H1 (cell line): ENCODE data around the gene FOSB. TPM values are rescaled to one million over a fixed set of nuclear protein-coding genes. Genes with fewer than 3 reads are reported as not detected.

Experiments
- CTCF ChIA-PET: fragments of 300-600 bp; sonication (Branson Sonifier 250); formaldehyde crosslinking; loops from one replicate; lab custom pipeline; 2021; ENCODE audit not compliant: partially characterized antibody; lab: Charles Lee
- POLR2A ChIA-PET: fragments of 300-600 bp; sonication (Branson Sonifier 250); formaldehyde crosslinking; loops from one replicate; lab custom pipeline; 2021; ENCODE audit warnings: inconsistent platforms; ENCODE audit not compliant: partially characterized antibody; lab: Charles Lee
- DNase-seq, 2 experiments: peaks; one replicate each; pipeline versions ENCODE4 v3.0.0 to v3.0.0-alpha.2; 2010 to 2022; ENCODE audit warnings: low spot score in 2 of 2, low read depth in 1 of 2, mixed read lengths in 1 of 2
- FAIRE-seq: peaks from 2 replicates; lab custom pipeline; 2011; peaks lifted over from hg19 to GRCh38; lab: Jason Lieb, UNC
- H2AFZ ChIP-seq: 2 replicates; pipeline ENCODE4 v1.8.1; 2012; ENCODE audit warnings: low read length, inconsistent platforms
- H2AK5ac ChIP-seq: 2 replicates; pipeline ENCODE4 v1.6.1; 2013; ENCODE audit warnings: low read depth, low read length
- H2BK120ac ChIP-seq: replicated peaks from 2 replicates; pipeline ENCODE3; 2013; ENCODE audit warnings: low read depth, low read length, inconsistent platforms
- H2BK12ac ChIP-seq: 2 replicates; pipeline ENCODE4 v1.6.1; 2013; ENCODE audit warnings: low read depth, low read length
- H2BK15ac ChIP-seq: 2 replicates; pipeline ENCODE4 v1.6.1; 2013; ENCODE audit warnings: low read length
- H2BK20ac ChIP-seq: 2 replicates; pipeline ENCODE4 v1.6.1; 2013; ENCODE audit warnings: low read length
- H2BK5ac ChIP-seq: 2 replicates; pipeline ENCODE4 v1.6.1; 2013; ENCODE audit warnings: low read depth, low read length
- H3K14ac ChIP-seq: 2 replicates; pipeline ENCODE4 v1.6.1; 2013; ENCODE audit warnings: inconsistent platforms; ENCODE audit not compliant: insufficient read length
- H3K18ac ChIP-seq: 2 replicates; pipeline ENCODE4 v1.6.1; 2013; ENCODE audit warnings: low read length; ENCODE audit errors: extremely low read depth
- H3K23ac ChIP-seq: 2 replicates; pipeline ENCODE4 v1.6.1; 2013; ENCODE audit warnings: inconsistent platforms; ENCODE audit not compliant: insufficient read length
- H3K23me2 ChIP-seq: 2 replicates; pipeline ENCODE4 v1.6.1; 2013; ENCODE audit warnings: low read depth, low read length
- H3K27ac ChIP-seq: 2 replicates; pipeline ENCODE4 v1.6.1; 2011; ENCODE audit warnings: low read depth, low read length, inconsistent platforms
- H3K27me3 ChIP-seq, 4 experiments: replicated peaks in 1 of 4; 1 replicate in 1 of 4; 2 replicates in 3 of 4; pipeline versions ENCODE4 v1.6.1 to v1.8.1; 2011 to 2013; ENCODE audit warnings: low read length in 3 of 4, mild to moderate bottlenecking in 3 of 4, inconsistent platforms in 2 of 4, mixed read lengths in 2 of 4, moderate library complexity in 1 of 4; ENCODE audit not compliant: control insufficient read depth in 3 of 4, insufficient read depth in 3 of 4; ENCODE audit errors: extremely low read depth in 1 of 4
- H3K36me3 ChIP-seq, 4 experiments: 2 replicates each; pipeline versions ENCODE4 v1.6.1 to v1.8.1; 2011 to 2013; ENCODE audit warnings: mild to moderate bottlenecking in 4 of 4, low read length in 3 of 4, moderate library complexity in 2 of 4, control low read depth in 1 of 4, inconsistent platforms in 1 of 4; ENCODE audit not compliant: insufficient read depth in 4 of 4, control insufficient read depth in 2 of 4
- H3K4ac ChIP-seq: replicated peaks from 2 replicates; pipeline ENCODE3; 2013; ENCODE audit warnings: low read length, low read depth, mixed read lengths, inconsistent platforms; ENCODE audit not compliant: insufficient read length
- H3K4me1 ChIP-seq, 4 experiments: replicated peaks in 1 of 4; 1 replicate in 1 of 4; 2 replicates in 3 of 4; pipeline versions ENCODE4 v1.6.1 to v1.8.1; 2011 to 2013; ENCODE audit warnings: low read length in 3 of 4, inconsistent platforms in 2 of 4, mixed read lengths in 1 of 4; ENCODE audit not compliant: insufficient read depth in 4 of 4, control insufficient read depth in 3 of 4
- H3K4me2 ChIP-seq, 2 experiments: 2 replicates each; pipeline versions ENCODE4 v1.6.1 to v1.8.1; 2011 to 2013; ENCODE audit warnings: low read depth in 2 of 2, low read length in 2 of 2, control low read depth in 1 of 2, inconsistent platforms in 1 of 2, mild to moderate bottlenecking in 1 of 2; ENCODE audit not compliant: insufficient read depth in 1 of 2
- H3K4me3 ChIP-seq, 4 experiments: fragments of 200-600, 300-600 bp in 1 of 4; sonication (generic), shearing (Covaris generic), sonication (Bioruptor Twin) in 1 of 4; 2 replicates each; pipeline versions ENCODE4 v1.5.1 to v1.8.1; 2011 to 2016; ENCODE audit warnings: low read length in 4 of 4, low read depth in 3 of 4, control low read depth in 2 of 4, inconsistent platforms in 2 of 4, mild to moderate bottlenecking in 2 of 4, mixed read lengths in 1 of 4, moderate library complexity in 1 of 4; ENCODE audit not compliant: insufficient read depth in 2 of 4; ENCODE audit errors: extremely low read depth in 1 of 4
- H3K56ac ChIP-seq: replicated peaks from 2 replicates; pipeline ENCODE3; 2013; ENCODE audit warnings: low read depth, mild to moderate bottlenecking, mixed read lengths, low read length, inconsistent platforms; ENCODE audit not compliant: insufficient read length
- H3K79me1 ChIP-seq: 2 replicates; pipeline ENCODE4 v1.6.1; 2013; ENCODE audit warnings: low read depth, low read length, control low read depth
- H3K79me2 ChIP-seq, 2 experiments: 2 replicates each; pipeline versions ENCODE4 v1.6.1 to v1.8.1; 2012 to 2013; ENCODE audit warnings: low read length in 2 of 2, mild to moderate bottlenecking in 2 of 2, inconsistent platforms in 1 of 2; ENCODE audit not compliant: insufficient read depth in 2 of 2, control insufficient read depth in 1 of 2
- H3K9ac ChIP-seq, 4 experiments: replicated peaks in 1 of 4; 1 replicate in 1 of 4; 2 replicates in 3 of 4; pipeline versions ENCODE4 v1.6.1 to v1.8.1; 2011 to 2013; ENCODE audit warnings: low read depth in 3 of 4, low read length in 3 of 4, control low read depth in 2 of 4, mild to moderate bottlenecking in 2 of 4, moderate library complexity in 2 of 4, inconsistent platforms in 1 of 4; ENCODE audit errors: extremely low read depth in 1 of 4
- H3K9me3 ChIP-seq, 2 experiments: 2 replicates each; pipeline versions ENCODE4 v1.6.1 to v1.8.1; 2012 to 2013; ENCODE audit warnings: mild to moderate bottlenecking in 2 of 2, moderate library complexity in 2 of 2, control low read depth in 1 of 2, inconsistent platforms in 1 of 2, low read depth in 1 of 2, low read length in 1 of 2, mixed read lengths in 1 of 2; ENCODE audit not compliant: insufficient read depth in 2 of 2
- H4K20me1 ChIP-seq, 2 experiments: replicated peaks in 1 of 2; 2 replicates each; pipeline versions ENCODE3 to v1.8.1; 2011 to 2013; ENCODE audit warnings: inconsistent platforms in 2 of 2, low read length in 2 of 2, mild to moderate bottlenecking in 1 of 2; ENCODE audit not compliant: insufficient read depth in 2 of 2, control insufficient read depth in 1 of 2
- H4K5ac ChIP-seq: 2 replicates; pipeline ENCODE4 v1.6.1; 2013; ENCODE audit warnings: low read length, low read depth, mixed read lengths, inconsistent platforms; ENCODE audit not compliant: insufficient read length
- H4K8ac ChIP-seq: 2 replicates; pipeline ENCODE4 v1.8.0; 2013; ENCODE audit warnings: mild to moderate bottlenecking, moderate library complexity, low read length, inconsistent platforms; ENCODE audit not compliant: insufficient read depth; ENCODE audit errors: extremely low read depth
- H4K91ac ChIP-seq: replicated peaks from 2 replicates; pipeline ENCODE3; 2013; ENCODE audit warnings: low read length, mixed read lengths, inconsistent platforms; ENCODE audit not compliant: insufficient read length
- EP300 ChIP-seq, 2 experiments: IDR thresholded peaks; 1 replicate in 1 of 2; 2 replicates in 1 of 2; pipeline ENCODE4 v1.6.1; 2011 to 2012; ENCODE audit warnings: low read depth in 2 of 2, low read length in 2 of 2, mild to moderate bottlenecking in 2 of 2, borderline replicate concordance in 1 of 2, inconsistent platforms in 1 of 2, moderate library complexity in 1 of 2
- GTF2F1 ChIP-seq: IDR thresholded peaks from 2 replicates; pipeline ENCODE4 v1.6.1; 2012; ENCODE audit warnings: low read depth, low read length, improper control_type of control experiment, borderline replicate concordance
- KDM1A ChIP-seq: fragments of 200-600, 300-600 bp; sonication (generic); IDR thresholded peaks from 2 replicates; pipeline ENCODE4 v1.7.1; 2016; ENCODE audit warnings: mild to moderate bottlenecking, low read length, borderline replicate concordance
- KDM4A ChIP-seq: IDR thresholded peaks from one replicate; pipeline ENCODE4 v1.7.1; 2012; ENCODE audit warnings: low read depth, mild to moderate bottlenecking, moderate library complexity, low read length, inconsistent platforms; ENCODE audit not compliant: severe bottlenecking
- NANOG ChIP-seq: IDR thresholded peaks from 2 replicates; pipeline ENCODE4 v1.6.1; 2011; ENCODE audit warnings: low read length, low read depth, mild to moderate bottlenecking, inconsistent platforms; ENCODE audit not compliant: insufficient read depth, poor library complexity, severe bottlenecking
- SRF ChIP-seq: IDR thresholded peaks from 2 replicates; pipeline ENCODE4 v1.6.1; 2011; ENCODE audit warnings: mild to moderate bottlenecking, low read depth, low read length, moderate library complexity
- SUZ12 ChIP-seq: fragments of 200-600 bp; sonication (generic); IDR thresholded peaks from 2 replicates; pipeline ENCODE4 v1.6.1; 2012; ENCODE audit warnings: mild to moderate bottlenecking, inconsistent platforms, low read length, moderate library complexity, mixed read lengths
- TAF7 ChIP-seq: optimal IDR thresholded peaks from 2 replicates; pipeline ENCODE3; 2011; ENCODE audit warnings: low read depth, mild to moderate bottlenecking, inconsistent platforms, low read length, moderate library complexity, borderline replicate concordance
- ZNF274 ChIP-seq: IDR thresholded peaks from 2 replicates; pipeline ENCODE4 v1.7.0; 2012; ENCODE audit warnings: low read length, borderline replicate concordance; ENCODE audit errors: extremely low read depth
- WGBS, 2 experiments: shearing (Covaris generic) in 1 of 2; methylation state at CpG; one replicate each; pipeline versions ENCODE4 v1.1.6 to v1.1.7; 2013 to 2015; ENCODE audit warnings: low lambda C conversion rate in 2 of 2, mixed read lengths in 2 of 2, inconsistent platforms in 1 of 2, low coverage in 1 of 2, missing lambda C conversion rate in 1 of 2; ENCODE audit not compliant: insufficient replicate concordance in 2 of 2, insufficient coverage in 1 of 2, insufficient read length in 1 of 2; ENCODE audit errors: extremely low coverage in 1 of 2, missing lambda C conversion rate in 1 of 2; 5-methylcytosine and 5-hydroxymethylcytosine counted together
- polyA plus RNA-seq, 7 experiments: library from polyadenylated mRNA; depleted of rRNA in 3 of 7; stranded (reverse) in 5 of 7; unstranded in 2 of 7; fragments of >200 nt in 5 of 7; fragments of 200-250 nt in 2 of 7; gene quantifications; 1 replicate in 5 of 7; 2 replicates in 1 of 7; 4 replicates in 1 of 7; pipeline versions ENCODE4 v1.2.1 to v1.2.3, GENCODE V29; 2011 to 2013; ENCODE audit warnings: missing spikeins in 2 of 7, mixed read lengths in 2 of 7
- total RNA-seq: library from RNA; stranded (reverse); fragmentation: NEBNext Ultra II Directional; extraction: Animal tissue kit (Norgen Biotek cat#: 25700); gene quantifications from 2 replicates; pipeline ENCODE4 v1.2.1, GENCODE V29; 2021

The FOSB gene
- total and polyA plus RNA-seq, 2 of the 8 experiments (the other 6 are each of a cell fraction or from before 2014, with no cell fraction given): 0.44 to 2.7 TPM

- Histone ChIP-seq H3K79me2 (peaks cover 10 to 36% of the 10 kb centered on the region in 2 experiments; a peak in 3 of 4 replicates), H3K18ac (no peak overlapping the region), H2BK12ac (no peak overlapping the region), H2AK5ac (no peak overlapping the region), H3K4ac (no peak overlapping the region), H3K79me1 (peaks cover 23% of the 10 kb centered on the region), H4K5ac (no peak overlapping the region), H2BK5ac (no peak overlapping the region), H2AFZ (no peak overlapping the region), H3K4me2 (no peak overlapping the region), H3K9me3 (no peaks in the 10 kb centered on the region), H3K56ac (no peak overlapping the region), H3K4me3 (no peak overlapping the region), H3K27ac (no peak overlapping the region), H3K23me2 (no peaks in the 10 kb centered on the region), H4K20me1 (peaks cover 16 to 29% of the 10 kb centered on the region in 2 experiments), H3K27me3 (no peaks in the 10 kb centered on the region), H4K91ac (no peak overlapping the region), H3K36me3 (peaks cover 12 to 42% (median 21%) of the 10 kb centered on the region in 4 experiments), H2BK20ac (no peak overlapping the region), H3K14ac (no peak overlapping the region), H4K8ac (no peak overlapping the region; the same call in 1 of the 2 replicates), H2BK15ac (no peak overlapping the region), H2BK120ac (no peak overlapping the region), H3K23ac (no peak overlapping the region), H3K9ac (no peak overlapping the region), H3K4me1 (no peaks in the 10 kb centered on the region)
- WGBS, 2 experiments: 91% methylated on average over 44 of the region's 50 CpGs; no CpG with 5 or more reads in 1 of the 2 experiments
- no peak for TF ChIP-seq SUZ12
- no peak for TF ChIP-seq SRF
- no peak for TF ChIP-seq GTF2F1
- TF ChIP-seq KDM4A: no peak
- TF ChIP-seq NANOG: no peak
- TF ChIP-seq TAF7: no peak
- no peak for TF ChIP-seq KDM1A
- no peak for TF ChIP-seq ZNF274
- no peak for TF ChIP-seq EP300 (IDR thresholded peaks at IDR 0.05; ENCODE audit: borderline replicate concordance in 1 of 2, low read depth in 2 of 2, low read length in 2 of 2)
- CTCF ChIA-PET: interaction anchor here (0.6 to 2.9 kb wide), 4 partner anchors 23 to 124 kb away, joined by 3 to 8 read pairs (median 4); no protein-coding TSS in a partner anchor
- POLR2A ChIA-PET: interaction anchor here (1.4 kb wide), 1 partner anchor 11 kb away, joined by 3 read pairs; no protein-coding TSS in a partner anchor
- DNase-seq (no peak), FAIRE-seq (no peak)
Measured at GRCh38 chr19:45517641-45518468, 50.1 kb downstream of the FOSB start.
